GM10847 (cell line): Measurements from ENCODE around the gene SLC29A3.

ENCODE experiments used
- POLR2A ChIP-seq: IDR thresholded peaks from 2 replicates; pipeline ENCODE4 v1.6.1; 2011; ENCODE audit not compliant: insufficient read length; ENCODE audit errors: extremely low read depth

The SLC29A3 gene

GRCh38 chr10:71343392-71343773, 24.3 kb downstream of the SLC29A3 start:
- TF ChIP-seq POLR2A = no peak

- TF ChIP-seq POLR2A = no peak
Measured at GRCh38 chr10:71344154-71344925, 25.3 kb downstream of the SLC29A3 start.

- TF ChIP-seq POLR2A = no peak
Measured at GRCh38 chr10:71344993-71345480, 26.0 kb downstream of the SLC29A3 start.

- no peak for TF ChIP-seq POLR2A
Measured at GRCh38 chr10:71345694-71346093, 26.6 kb downstream of the SLC29A3 start.

GRCh38 chr10:71346731-71347130, 27.7 kb downstream of the SLC29A3 start:
- TF ChIP-seq POLR2A = no peak

GRCh38 chr10:71347587-71348395, 28.7 kb downstream of the SLC29A3 start:
- TF ChIP-seq POLR2A = no peak

- no peak for TF ChIP-seq POLR2A
Measured at GRCh38 chr10:71348850-71349249, 29.8 kb downstream of the SLC29A3 start.

- no peak for TF ChIP-seq POLR2A
Measured at GRCh38 chr10:71349406-71349805, 30.3 kb downstream of the SLC29A3 start.

GRCh38 chr10:71351087-71351486, 32.0 kb downstream of the SLC29A3 start:
- TF ChIP-seq POLR2A = no peak

- no peak for TF ChIP-seq POLR2A
Measured at GRCh38 chr10:71351628-71352319, 32.7 kb downstream of the SLC29A3 start.

GRCh38 chr10:71353639-71354038, 34.6 kb downstream of the SLC29A3 start:
- TF ChIP-seq POLR2A = no peak

GRCh38 chr10:71354776-71355175, 35.7 kb downstream of the SLC29A3 start:
- TF ChIP-seq POLR2A = no peak

- no peak for TF ChIP-seq POLR2A
Measured at GRCh38 chr10:71355886-71356285, 36.8 kb downstream of the SLC29A3 start.

- no peak for TF ChIP-seq POLR2A
Measured at GRCh38 chr10:71357792-71358265, 38.8 kb downstream of the SLC29A3 start.

GRCh38 chr10:71358277-71358676, 39.2 kb downstream of the SLC29A3 start:
- no peak for TF ChIP-seq POLR2A

GRCh38 chr10:71359364-71360046, 40.4 kb downstream of the SLC29A3 start:
- no peak for TF ChIP-seq POLR2A

GRCh38 chr10:71360735-71361134, 41.7 kb downstream of the SLC29A3 start:
- TF ChIP-seq POLR2A = no peak
